Measurements from ENCODE around the gene TMEM52.

GRCh38 chr1:1906185-1907097 lies 12.6 kb downstream of the TMEM52 start:
- 0 out of 2 replicates have a peak, but pooled peaks have one; percentile 17 for TF ChIP-seq PATZ1 (tag by site-specific recombination; IDR thresholded peaks at IDR 0.05)
- TF ChIP-seq PBX3 (CRISPR knock-in tag; IDR thresholded peaks at IDR 0.05), result no peak
- no peak for TF ChIP-seq ZNF274 (IDR thresholded peaks at IDR 0.05; ENCODE audit: low read length)
- no peak for TF ChIP-seq ZNF274 (tag by site-specific recombination; IDR thresholded peaks at IDR 0.05; ENCODE audit: borderline replicate concordance)
- no peak for TF ChIP-seq SP2 (tag by site-specific recombination; IDR thresholded peaks at IDR 0.05)
- no peak for TF ChIP-seq HOXD13 (CRISPR knock-in tag; IDR thresholded peaks at IDR 0.05; ENCODE audit: borderline replicate concordance)
- TF ChIP-seq ZNF658 (tag by site-specific recombination; IDR thresholded peaks at IDR 0.05), result no peak
- TF ChIP-seq CTCF (tag by site-specific recombination; IDR thresholded peaks at IDR 0.05), result peak; percentile 94
- no peak for TF ChIP-seq ZNF140 (tag by site-specific recombination; IDR thresholded peaks at IDR 0.05)
- no peak for TF ChIP-seq ZNF18 (tag by site-specific recombination; IDR thresholded peaks at IDR 0.05)
- TF ChIP-seq ZBTB26 (tag by site-specific recombination; optimal IDR thresholded peaks at IDR 0.05), result no peak
- TF ChIP-seq ZSCAN30 (tag by site-specific recombination; IDR thresholded peaks at IDR 0.05), result no peak
- TF ChIP-seq ZNF548 (tag by site-specific recombination; IDR thresholded peaks at IDR 0.05), result no peak
